Fibroblast of skin of back (primary cell): Measurements from ENCODE around the gene RAB36. TPM values are rescaled to one million over a fixed set of nuclear protein-coding genes. Genes with fewer than 3 reads are reported as not detected.

Experiments
- DNase-seq: peaks from one replicate; pipeline ENCODE4 v3.0.0-alpha.2; 2013
- polyA plus RNA-seq, 2 experiments: library from polyadenylated mRNA; unstranded; fragments of 120-200 nt; gene quantifications; one replicate each; pipeline ENCODE4 v1.2.1, GENCODE V29; 2013; ENCODE audit not compliant: insufficient read length in 2 of 2

The RAB36 gene, protein sequence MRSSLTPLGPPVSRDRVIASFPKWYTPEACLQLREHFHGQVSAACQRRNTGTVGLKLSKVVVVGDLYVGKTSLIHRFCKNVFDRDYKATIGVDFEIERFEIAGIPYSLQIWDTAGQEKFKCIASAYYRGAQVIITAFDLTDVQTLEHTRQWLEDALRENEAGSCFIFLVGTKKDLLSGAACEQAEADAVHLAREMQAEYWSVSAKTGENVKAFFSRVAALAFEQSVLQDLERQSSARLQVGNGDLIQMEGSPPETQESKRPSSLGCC
- polyA plus RNA-seq (2013, experiment 1 of 2; ENCODE audit: insufficient read length) = 3.7 TPM
- 1.7 TPM for polyA plus RNA-seq (2013, experiment 2 of 2; ENCODE audit: insufficient read length)

DNA sequence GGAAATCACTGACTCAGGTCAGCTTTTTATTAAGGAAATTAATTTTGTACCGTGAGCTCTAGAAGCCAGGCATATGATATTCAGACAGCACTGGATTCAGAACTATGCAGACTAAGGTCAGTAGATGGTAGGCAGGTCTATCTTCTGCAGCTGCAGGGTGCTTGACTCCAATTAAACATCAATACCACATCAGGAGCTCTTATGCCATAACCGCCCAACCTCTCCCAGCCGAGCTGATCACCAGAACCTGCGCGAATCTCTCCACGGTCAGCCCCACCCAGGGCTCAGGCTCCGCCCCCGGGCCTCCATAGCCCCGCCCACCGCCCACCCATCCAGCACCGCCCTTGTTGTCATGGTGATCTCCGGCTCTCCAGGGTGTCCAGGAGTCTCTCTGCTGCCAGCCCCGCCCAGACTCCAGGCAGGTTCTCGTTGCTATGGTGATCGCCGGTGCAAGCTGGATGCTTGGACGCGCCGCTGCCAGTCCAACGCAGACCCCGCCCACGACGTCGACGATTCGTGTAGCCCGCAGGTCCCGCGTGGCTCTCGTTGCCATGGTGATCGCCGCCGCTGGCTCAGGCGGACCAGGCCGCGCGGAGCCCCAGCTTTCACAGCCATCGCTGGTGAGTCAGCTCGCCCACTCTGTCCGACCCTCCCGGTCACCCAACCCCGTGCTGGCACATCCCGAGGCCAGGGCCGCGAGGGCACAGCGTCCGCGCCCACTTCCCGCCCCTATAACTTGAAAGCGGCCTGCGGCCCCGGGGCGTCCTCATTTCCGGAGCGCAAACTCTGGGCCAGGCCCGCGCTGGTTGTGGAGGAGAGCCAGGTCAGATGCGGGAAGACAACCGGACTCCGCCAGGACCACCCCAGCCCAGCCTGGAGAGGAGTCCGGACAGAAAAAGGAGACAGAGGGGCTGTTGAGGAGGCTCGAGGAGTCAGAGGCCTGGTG is at the start of gene RAB36:
Gene RAB36 (plus strand): TSS at position 546 of the 946 bp plus-strand sequence. CDS start 1,140 bp downstream, outside the sequence.
- peak; percentile 96 for DNase-seq

DNA sequence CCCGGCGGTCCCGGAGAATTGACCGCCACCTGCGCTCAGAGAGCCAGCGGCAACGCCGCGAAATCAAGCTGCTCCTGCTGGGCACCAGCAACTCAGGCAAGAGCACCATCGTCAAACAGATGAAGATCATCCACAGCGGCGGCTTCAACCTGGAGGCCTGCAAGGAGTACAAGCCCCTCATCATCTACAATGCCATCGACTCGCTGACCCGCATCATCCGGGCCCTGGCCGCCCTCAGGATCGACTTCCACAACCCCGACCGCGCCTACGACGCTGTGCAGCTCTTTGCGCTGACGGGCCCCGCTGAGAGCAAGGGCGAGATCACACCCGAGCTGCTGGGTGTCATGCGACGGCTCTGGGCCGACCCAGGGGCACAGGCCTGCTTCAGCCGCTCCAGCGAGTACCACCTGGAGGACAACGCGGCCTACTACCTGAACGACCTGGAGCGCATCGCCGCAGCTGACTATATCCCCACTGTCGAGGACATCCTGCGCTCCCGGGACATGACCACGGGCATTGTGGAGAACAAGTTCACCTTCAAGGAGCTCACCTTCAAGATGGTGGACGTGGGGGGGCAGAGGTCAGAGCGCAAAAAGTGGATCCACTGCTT is 49.4 kb upstream of the RAB36 start:
- DNase-seq = no peak

DNA sequence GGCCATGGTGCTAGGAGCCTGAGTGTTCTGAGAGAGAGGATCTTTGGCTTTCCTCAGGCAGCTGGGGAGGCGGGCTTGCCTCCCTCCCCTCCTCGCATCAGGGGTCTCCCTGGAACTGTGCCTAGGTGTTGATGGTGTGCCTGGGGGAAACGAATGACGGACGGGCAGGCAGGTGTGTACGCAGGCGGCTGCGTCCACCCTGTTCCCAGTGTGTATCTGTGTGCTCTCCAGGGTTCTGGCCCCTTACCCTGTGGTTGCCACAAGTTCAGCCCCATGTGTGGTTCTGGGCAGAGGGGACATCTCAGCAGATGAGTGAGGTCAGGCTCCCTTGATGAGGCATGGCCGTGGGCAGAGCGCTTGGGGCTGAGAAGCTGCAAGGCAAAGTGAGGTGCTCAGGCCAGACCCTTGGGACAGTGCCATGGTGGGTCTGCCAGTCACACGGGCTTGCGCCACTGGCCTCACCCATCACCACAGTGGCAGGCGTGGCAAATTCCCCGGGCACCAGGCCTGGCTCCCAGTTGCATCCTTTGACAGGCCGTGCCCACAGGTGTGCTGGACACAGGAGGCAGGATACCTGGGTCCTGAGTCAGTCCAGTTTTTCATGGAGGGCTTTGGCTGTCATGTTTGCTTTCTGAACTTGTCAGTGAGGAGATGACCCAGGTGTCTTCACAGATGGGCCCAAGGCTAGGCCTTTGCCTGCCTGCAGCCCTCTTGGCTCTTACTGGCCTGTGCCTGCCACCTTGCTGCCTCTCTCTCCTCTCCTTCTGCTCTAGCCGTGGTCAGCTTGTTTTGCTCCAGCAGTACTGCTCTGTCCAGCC is 47.7 kb upstream of the RAB36 start:
- no peak for DNase-seq

DNA sequence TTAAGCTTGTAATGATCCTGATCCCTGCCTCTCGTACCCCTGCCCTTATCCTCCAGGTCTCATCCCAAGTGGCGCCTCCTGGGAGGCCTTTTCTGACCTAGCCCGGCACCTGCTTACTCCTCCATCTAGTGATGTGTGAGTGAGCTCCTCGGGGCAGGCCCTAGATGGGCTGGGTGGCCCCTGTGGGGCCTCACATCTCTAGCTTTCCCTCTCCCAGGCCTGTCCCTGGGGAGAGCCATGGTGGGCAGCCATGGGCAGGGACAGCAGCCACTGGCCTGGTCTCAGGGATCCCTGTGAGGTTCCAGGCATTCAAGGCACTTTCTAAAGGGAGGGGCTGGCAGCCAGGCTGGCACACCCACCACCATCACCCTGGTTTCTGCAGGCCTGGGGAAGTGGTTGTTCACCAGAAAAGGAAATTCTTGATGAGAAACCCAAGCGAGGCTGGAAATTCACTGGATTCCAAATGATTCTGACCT is 47.0 kb upstream of the RAB36 start:
- no peak for DNase-seq

DNA sequence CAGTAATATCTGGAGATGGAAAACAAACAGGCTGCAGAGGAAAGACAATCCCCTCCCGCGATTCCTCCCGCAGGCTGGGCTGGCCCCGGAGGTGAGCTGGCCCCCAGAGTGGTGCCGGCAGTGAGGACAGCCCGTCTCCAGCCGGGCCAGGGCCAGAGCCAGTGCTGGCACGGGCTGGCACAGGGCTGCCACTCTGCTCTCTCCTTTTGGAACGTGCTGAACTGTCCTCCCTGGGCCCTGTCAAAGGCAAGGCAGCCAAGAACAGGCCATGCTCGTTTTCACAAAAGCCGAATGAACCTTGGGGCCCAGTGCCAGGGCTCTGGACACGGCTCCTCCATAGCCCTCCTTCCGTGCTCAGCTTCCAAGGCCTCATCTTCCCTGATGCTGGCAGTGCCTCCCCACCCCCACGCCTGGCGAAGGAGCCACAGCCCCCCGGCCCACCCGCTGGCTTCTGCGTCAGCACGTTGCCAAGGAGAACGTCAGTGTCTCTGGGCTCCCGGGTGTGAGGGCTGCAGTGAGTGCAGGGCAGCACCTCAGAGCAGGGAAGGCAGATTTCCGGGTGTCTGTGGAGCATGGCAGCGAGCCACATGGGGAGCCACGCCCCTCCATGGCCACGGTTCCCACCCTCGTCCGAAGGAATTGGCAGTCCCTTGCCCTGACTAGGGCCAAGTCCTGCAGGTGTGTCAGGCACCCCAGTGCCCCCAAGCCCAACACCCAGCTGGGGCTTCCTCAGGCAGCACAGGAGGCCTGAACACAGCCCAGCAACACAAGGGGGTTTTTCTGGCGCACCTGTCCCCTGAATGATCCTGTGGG is 46.4 kb upstream of the RAB36 start:
- DNase-seq = no peak

DNA sequence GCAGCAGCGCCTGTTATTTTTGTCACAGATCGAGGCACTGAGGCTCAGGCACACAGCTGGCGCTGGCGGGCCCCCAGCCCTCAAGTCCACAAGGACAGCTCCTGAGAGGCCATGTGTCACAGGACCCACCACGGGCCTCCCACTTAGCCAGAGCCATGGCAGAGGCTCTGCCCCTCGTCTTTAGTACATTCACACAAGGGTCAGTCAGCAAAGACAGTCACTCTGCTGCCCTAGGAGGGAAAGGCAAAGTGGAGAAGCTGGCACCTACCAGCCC is 45.8 kb upstream of the RAB36 start:
- no peak for DNase-seq

DNA sequence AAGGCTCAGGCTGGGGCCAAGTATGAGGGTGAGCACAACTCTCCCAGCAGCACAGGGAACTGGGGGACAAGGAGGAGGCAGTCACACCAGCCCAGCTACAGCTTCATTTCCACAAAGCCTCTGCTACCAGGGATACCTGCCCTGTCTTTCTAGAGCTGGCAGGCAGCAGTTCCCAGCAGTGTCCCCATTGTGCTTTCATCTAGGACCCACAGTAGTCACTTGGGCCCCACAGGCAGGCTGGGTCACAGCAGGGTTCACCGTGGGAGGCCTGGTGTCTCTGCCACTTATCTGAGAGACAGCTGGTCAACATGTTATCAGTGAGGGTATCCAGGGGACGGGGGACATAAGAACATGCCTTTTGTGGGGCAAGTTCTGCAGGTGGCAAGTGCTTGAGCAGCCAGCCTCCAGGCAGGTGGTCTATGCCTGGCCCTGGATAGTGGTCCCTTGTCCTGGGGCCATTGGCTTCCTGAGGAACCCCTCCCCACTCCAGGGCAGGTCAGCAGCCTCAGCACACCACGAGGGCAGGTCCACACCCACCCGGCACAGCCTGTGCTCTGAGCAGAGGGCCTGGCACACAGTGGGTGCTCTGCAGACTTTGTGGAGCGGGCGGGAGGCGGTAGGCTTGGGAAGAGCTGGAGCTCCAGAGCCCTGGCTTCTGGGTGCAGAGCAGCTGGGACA is 45.0 kb upstream of the RAB36 start:
- DNase-seq = no peak

DNA sequence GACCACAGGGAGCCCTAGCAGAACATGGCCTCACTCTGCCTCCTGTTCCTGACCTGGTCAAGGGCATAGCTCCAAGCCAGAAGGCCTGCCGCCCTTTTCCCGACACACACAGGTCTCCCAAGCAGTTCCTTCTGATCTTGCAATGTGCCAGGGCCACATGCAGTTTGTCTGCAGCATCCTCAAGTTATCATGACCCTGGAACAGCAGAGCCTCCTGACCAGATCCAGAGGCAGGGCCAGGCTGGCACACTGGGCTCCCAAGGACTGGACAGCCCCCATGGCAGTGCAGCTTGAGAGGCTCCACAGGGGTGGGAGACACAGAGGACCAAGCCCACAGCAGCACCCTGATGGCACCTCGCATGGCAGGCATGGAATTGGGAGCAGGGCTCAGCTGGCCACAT is 43.8 kb upstream of the RAB36 start:
- no peak for DNase-seq

DNA sequence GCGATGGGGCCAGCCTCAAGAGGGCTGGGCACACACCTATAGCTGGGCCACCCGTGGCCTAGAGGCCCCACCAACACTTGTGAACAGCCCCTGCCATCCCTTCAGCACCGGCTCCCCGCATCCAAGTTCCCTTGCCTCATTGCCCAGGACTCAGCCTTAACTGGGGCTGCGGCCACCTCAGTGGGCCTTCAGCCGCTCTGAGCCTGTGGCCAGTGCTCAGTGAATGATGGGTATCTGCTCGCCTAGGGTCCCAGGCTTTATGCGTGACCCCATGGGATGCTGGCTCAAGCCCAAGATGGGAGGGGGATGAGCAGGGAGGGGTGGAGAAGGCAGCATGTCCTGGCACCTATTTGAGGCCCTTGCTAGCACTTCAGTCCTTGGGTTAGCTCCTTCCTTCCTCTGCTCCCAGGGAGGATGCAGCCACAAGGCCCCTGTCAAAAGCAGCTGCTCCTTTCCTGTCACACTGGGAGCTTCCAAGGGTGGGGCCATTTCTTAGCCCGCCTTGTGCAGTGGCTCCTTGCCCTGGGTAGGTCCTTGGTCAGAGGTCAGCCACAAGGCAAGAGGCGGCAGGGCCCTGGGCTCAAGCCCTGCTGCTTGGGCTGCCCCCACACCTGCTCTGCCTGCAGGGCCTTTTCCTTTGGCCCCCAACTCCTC is 43.1 kb upstream of the RAB36 start:
- DNase-seq = no peak

DNA sequence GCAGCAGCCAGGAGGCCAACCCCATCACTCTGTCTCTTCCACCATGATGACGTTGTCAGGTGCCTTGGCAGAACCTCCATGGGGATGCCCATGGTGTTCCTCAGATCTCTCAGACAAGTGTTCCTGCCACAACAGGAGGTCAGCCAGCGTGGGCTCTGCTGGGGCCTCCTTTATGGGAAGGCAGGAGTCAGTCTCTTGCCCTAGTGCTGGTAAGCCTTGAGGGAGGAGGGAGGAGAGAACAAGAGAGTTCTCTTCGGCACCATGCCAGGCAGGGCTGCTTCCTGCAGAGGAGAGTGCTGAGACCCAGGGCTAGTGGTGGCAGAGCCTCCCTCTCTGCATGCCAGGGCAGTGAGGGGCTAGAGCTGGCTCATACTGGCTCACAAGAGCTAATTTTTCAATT is 42.5 kb upstream of the RAB36 start:
- DNase-seq = no peak

DNA sequence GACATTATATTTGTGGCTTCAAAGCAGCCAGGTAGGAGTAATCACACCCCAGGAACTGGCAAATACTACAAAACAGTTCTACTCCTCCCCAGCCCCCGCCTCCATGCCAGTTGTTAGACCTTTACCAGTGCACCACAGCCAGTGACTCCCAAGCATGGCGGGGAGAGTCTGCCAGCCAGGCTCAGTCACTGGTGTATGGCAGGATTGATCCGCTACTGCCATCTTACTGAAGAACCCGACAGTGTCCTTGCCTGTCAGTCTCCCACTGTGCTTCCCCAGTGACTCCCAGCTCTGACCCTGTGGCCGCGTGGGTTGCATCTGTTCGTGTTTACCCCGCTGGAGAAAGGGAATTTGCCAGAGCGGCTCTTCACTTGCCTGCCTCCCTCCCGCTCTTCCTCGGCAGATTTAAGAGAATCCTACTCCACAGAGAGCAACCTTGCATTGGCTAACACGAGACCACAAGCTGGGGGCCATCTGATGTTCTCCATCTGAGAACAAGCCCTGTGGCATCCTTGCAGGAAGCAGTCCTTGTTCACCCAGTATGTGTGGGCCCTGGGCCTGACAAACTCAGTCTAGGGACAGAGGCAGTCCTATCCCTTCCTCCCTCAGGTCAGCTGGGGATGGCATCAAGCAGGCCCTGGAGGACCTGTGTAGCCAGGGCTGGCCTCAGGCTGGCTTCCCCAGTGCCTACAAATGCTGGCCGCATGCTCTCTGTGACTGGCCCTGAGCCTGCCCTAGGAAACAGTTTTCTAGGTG is 41.9 kb upstream of the RAB36 start:
- DNase-seq = no peak

DNA sequence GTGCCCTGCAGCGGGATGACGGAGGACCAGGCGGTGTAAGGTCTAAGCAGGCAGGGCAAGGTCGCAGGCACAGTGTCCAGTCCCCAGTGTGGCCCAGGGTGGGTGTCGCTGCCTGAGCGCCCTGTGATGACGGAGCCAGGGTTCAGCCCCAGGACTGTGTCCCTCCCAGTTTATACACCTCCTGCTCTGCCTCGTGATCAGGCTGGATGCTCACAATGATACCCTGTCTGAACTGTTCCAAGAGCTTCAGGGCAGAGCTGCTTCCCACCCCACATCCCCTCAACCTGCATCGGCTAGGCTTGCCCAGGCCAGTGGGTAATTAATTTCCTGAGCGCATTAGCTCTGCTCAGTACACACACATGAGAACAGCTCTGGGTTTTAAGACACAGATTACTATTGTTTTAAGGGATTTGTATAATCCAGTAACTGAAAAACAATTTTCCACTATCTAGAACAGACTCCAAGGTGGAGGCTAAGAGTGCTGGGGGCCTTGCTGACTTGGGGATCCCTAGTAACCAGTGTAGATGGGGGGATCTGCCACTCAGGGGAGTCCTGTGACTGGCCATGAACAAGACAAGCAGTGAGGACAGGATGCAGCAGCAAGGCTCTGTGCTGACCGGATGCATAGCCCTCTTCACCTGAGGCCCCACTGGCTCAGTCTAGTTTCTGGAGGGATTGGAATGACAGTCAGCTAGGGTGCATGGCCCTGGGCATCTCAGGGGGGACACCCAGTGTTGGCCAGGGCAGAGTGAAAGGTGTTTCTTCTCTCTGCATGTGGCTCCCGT is 40.9 kb upstream of the RAB36 start:
- DNase-seq = no peak

DNA sequence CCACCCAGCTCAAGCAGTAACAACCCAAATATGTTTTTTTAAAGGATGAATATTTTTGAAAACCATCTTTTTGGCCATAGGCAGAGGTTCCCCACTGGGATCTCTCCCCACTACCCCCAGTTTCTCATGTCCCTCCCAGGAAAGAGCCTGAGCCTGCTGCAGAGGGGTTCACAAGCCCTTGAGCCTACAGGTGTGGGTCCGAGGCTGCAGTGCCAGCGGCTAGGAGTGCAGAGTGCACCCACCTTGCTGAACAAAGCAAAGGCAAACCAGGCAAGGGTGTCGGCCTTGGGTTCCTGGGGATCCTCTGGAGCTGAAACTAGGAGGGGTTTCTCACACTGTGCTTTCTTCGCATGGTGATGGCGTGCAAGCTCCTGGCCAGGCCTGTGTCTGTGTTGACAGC is 40.0 kb upstream of the RAB36 start:
- no peak for DNase-seq

DNA sequence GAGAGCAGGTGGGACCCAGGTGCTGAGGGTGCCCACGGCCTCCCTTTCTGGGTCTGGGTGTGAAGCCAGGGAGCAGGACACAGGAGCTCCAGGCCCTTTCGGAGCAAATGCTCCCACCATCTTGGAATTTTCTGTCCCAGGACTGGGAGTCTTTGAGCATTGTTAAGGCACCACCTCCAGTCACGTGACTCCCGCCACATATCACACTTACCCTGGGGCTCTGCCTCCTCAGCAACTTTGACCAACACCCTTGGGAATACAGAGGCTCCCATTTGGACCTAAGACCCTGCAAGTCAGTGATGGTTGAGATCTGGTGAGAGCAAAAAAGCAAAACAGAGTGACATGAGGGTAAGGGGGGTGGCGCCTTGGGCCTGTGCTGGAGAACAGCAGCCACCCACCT is 39.4 kb upstream of the RAB36 start:
- no peak for DNase-seq

DNA sequence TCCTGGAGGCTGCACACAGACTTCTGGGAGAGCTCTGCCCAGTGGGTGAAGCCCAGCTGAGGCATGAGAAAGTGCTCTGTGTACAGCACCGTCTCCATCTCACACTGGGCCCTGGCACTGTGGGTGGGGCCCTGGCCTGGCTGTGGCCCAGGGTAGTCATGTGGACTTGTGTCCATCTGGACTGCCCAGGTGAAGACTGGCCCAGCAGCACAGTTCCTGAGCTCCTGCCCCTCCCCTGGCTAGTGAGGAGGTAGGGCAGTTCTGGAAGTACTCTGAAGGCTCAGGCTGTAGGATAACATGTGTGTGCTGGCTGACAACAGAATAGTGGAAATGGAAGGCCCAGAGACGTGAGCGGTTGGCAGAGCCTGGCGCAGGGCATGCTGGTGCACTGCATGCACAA is 38.9 kb upstream of the RAB36 start:
- DNase-seq = no peak

DNA sequence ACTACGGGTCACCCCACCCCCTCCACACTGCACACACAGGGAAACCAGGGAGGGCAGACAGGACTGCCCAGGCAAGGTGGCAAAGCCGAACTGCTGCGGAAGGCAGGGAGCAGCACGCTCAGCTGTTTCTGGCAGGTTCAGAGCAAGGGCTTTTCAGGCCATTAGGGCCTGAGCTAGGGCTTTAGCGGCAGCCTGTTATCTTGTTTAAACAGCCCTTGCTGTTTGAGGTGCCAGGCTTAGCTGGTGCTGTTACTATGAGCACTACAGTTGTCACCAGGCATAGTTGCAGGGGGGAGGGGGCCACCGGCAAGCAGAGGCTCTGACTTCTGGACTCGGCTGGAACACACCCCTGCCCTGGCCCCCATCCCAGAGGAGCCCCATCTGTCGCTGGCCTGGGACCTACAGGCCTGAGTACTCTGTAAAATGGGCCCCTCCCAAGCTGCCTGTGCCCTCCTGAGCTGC is 38.3 kb upstream of the RAB36 start:
- no peak for DNase-seq

DNA sequence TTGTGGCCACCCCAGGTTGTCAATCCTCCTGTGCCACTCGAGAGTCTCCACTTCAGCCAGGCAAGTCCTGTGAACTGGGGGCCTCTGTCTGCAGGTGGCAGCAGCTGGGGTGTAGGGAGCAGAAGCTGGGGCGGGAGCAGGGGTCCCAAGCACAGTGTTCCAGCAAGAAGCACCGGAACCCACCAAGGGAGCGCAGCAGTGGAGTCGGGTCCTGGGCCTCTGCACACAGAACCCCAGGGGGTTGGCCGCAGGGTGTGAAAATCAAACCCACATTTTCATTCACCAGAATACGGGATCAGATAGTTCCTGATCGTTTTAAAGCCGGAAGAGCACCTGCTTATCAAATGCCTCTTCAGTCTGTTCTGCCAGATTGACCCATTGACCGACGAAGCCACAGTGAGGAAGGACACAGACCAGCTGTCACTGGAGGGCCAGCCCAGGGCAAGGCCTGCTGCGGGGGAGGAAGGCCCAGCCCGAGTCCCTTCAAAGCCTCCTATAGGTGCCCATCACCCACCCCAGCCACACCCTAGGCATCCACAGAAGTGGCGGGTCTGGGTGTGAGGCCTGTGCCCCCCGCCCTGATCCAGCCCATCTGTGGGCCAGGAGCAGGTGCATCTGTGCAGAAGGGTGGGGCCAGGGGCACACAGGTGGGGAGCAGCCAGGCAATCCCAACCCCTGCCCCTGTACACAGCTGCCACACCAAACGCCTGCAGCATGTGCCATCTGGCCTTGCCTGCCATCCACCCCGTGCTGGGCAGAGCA is 37.6 kb upstream of the RAB36 start:
- DNase-seq = no peak
